ENCODE results near the gene NPR1.
"Not testable (repeated sequence)": the region's sequence is repeated elsewhere in the genome, so short reads cannot be mapped to it uniquely, and the experiment has no call there.

The NPR1 gene

DNA sequence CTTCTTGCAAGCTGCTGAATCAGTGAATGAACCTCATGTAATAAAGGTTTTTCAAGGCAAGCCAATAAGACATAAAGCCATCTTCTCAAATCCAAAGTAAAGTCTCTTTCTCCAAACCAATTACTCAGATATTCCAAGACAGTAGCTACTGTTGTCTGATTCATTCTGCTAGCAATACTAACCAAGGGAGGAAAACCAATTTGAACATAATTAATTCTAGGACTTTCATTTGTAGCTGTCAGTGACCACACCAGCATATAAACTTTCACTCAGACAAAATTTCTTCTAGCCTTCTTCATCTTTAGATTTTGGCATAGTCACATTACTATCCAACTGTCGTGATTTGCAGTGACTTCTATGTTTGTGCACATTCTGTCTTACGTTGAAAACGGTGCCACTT lies 38.8 kb downstream of the NPR1 start:
- TF ChIP-seq, protein P1, sequence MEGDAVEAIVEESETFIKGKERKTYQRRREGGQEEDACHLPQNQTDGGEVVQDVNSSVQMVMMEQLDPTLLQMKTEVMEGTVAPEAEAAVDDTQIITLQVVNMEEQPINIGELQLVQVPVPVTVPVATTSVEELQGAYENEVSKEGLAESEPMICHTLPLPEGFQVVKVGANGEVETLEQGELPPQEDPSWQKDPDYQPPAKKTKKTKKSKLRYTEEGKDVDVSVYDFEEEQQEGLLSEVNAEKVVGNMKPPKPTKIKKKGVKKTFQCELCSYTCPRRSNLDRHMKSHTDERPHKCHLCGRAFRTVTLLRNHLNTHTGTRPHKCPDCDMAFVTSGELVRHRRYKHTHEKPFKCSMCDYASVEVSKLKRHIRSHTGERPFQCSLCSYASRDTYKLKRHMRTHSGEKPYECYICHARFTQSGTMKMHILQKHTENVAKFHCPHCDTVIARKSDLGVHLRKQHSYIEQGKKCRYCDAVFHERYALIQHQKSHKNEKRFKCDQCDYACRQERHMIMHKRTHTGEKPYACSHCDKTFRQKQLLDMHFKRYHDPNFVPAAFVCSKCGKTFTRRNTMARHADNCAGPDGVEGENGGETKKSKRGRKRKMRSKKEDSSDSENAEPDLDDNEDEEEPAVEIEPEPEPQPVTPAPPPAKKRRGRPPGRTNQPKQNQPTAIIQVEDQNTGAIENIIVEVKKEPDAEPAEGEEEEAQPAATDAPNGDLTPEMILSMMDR (conservative IDR thresholded peaks at IDR 0.05) = no peak
- H3K27ac ChIP-seq = no peak overlapping the region

DNA sequence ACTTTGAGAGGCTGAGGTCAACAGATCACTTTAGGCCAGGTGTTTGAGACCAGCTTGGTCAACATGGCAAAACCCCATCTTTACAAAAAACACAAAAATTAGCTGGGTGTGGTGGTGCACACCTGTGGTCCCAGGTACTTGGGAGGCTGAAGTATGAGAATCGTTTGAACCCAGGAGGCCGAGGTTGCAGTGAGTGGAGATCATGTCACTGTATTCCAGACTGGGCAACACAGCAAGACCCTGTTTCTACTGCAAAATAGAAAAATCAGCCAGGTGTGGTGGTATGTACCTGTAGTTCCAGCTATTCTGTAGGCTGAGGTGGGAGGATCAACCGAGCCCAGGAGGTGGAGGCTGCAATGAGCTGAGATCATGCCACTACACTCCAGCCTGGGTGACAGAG lies 45.2 kb downstream of the NPR1 start:
- H3K27ac ChIP-seq = no peak overlapping the region
- TF ChIP-seq, protein P1 (conservative IDR thresholded peaks at IDR 0.05) = no peak

DNA sequence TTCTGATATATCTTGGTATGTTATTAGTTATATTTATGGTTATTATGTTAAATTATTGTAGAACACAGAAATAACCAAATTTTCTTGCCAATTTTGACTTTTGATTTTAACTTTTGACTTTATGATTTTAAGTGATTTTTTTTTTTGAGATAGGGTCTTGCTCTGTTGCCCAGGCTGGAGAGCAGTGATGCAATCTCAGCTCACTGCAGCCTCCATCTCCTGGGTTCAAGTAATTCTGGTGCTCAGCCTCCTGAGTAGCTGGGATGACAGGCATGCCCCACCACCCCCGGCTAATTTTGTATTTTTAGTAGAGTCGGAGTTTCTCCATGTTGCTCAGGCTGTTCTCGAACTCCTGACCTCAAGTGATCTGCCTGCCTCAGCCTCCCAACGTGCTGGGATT lies 46.1 kb downstream of the NPR1 start:
- not testable (repeated sequence) for H3K27ac ChIP-seq

DNA sequence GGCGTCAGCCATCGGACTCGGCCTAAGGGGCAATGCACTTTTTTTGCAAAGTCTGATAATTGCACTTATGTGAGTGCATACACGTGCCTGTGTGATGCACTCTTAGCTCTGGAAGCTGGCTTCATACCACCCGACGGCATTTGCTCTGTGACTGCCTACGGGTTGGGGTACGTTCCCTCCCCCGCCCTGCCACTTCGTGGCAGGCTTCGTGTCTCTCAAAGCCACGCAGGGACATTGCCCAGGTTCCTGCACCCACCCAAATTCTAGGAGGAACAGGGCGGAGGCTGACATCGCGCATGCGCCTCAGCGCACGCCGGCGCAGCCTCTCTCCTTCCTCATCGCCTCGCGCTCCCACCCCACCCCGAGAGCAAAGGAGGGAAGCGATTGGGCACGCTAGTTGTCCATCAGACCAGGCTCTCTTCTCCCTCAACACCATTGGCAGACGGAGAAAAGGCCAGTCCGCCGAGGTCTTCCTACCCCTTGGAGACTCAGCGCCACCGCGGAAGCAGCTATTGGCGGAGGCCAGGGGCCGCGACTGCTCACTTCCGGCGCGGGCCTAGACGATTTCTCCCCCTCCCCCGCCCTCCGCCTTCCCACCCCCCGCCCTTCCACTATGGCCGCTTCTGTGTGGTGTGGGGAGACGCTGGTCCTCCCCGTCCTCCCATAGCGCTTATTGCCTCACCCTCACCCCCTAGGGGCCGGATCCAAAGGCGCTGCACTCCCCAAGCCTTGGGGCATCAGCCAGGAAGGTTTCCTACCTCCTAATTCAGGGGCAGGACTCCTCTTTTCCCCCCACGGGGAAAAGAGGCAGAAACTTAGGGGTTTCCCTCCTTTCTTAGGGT lies 49.2 kb downstream of the NPR1 start, which contains the start of gene INTS3:
TSS of gene INTS3 (plus strand) at position 588 of the 842 bp plus-strand sequence. CDS start 585 bp downstream, outside the sequence.
- H3K27ac ChIP-seq = peak within 1 kb of the TSS; percentile 98
- TF ChIP-seq, protein P1 (conservative IDR thresholded peaks at IDR 0.05) = no peak

DNA sequence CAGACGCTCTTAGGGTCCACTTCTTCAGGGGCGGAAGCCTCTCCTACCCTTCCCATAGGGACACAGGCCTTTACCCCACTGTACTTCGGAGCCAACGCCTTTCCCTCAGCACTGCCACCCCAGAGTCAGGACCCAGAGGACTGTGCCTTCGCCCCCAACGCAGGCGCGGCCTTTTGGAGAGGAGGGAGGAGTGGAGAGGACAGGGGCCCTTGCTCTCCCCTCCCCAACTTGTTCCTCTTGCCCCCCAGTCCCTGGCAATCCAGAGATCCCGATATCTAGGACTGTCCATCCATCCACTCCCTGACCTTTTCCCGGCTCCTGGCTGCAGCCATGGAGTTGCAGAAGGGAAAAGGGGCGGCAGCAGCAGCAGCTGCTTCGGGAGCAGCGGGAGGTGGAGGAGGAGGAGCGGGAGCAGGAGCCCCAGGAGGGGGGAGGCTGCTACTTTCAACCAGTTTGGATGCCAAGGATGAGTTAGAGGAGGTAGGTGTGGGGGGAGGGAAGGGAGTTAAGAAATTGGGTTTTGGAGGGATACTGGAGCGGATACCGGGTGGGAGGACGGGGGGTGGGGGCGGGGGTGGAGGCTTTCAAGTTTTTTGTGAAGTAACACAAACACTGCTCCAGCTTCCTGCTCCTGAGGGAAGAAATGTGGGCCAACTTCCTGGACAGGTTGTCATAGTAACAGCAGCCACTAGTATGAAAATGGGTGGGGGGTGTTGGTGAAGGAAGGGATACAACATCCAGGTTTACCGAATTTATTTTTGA lies 50.0 kb downstream of the NPR1 start:
- H3K27ac ChIP-seq = peak overlapping the region; percentile 98
- TF ChIP-seq, protein P1 (conservative IDR thresholded peaks at IDR 0.05) = no peak

DNA sequence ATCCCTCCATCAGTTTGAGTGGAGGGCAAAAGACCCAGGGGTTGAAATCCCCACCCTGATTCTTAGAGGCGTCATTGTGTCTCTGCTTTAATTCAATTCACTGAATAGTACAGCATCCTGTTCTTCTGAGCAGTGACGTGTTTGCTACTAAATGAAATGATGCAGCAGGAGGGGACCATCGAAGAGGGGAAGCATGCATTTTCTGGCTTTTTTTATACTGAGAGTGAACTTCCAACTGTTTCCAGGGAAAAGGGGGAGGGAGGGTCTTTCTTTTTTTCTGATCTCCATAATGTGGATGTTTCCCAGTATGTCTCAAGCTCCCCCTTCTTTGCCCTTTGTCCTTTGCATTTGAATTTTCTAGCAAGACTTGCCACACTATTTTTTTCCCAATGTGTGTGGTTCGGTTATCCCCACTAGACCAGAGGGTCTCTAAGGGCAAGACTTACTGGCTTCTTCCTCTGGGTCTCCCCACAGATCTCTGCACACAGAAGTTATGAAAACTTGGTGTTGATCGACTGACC lies 52.0 kb downstream of the NPR1 start:
- H3K27ac ChIP-seq = peak overlapping the region; percentile 98; the same call in 1 of the 2 replicates
- TF ChIP-seq, protein P1 (conservative IDR thresholded peaks at IDR 0.05) = no peak

DNA sequence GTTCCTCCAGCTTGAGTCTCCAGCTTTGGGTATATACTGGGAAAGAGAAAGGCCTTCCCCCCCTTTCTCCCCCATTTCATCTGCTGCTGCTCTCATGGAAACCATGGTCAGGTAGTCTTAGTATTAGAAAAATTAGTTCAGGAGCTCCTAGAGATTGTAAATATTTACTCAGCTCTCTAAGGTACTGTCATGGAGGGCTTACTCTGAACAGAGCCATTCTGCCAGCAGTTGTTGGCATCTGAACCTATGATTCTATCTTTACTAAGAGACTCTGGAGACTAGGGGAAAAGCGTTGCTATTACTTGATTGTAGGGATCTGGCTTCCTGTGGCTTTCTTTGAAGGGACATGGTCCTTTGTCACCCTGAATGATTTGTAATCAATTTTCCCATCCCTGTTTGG lies 55.5 kb downstream of the NPR1 start:
- H3K27ac ChIP-seq = peak overlapping the region; percentile 76
- TF ChIP-seq, protein P1 (conservative IDR thresholded peaks at IDR 0.05) = no peak

All from VCaP (cell line).